ENCODE measurements around the gene MELTF. TPM values are rescaled to one million over a fixed set of nuclear protein-coding genes. Genes with fewer than 3 reads are reported as not detected.

Gene MELTF
- total and polyA plus RNA-seq, 9 of the 15 experiments (the other 6 are each of a cell fraction or from before 2014, with no cell fraction given) = 0.35 to 10.5 (median 4.5) TPM

GRCh38 chr3:197031315-197032285 lies 2.0 kb upstream of the MELTF start (continued):
- peak in 1 of 2 experiments; percentile 90 for TF ChIP-seq MNT (conservative IDR thresholded peaks at IDR 0.05)
- peak; percentile 83 for TF ChIP-seq CBFA2T3 (IDR thresholded peaks at IDR 0.05)
- TF ChIP-seq PML (IDR thresholded peaks at IDR 0.05; ENCODE audit: low read length) = peak; percentile 71; the same call in 1 of the 2 replicates
- TF ChIP-seq BACH1 (tag; IDR thresholded peaks at IDR 0.05) = peak; percentile 84; the same call in 1 of the 2 replicates
- no peak for TF ChIP-seq ZBTB5 (IDR thresholded peaks at IDR 0.05)
- TF ChIP-seq XRCC4 (IDR thresholded peaks at IDR 0.05; ENCODE audit: extremely low read depth, insufficient read depth, insufficient read length) = no peak
- TF ChIP-seq CREM (IDR thresholded peaks at IDR 0.05; ENCODE audit: low read depth) = peak; percentile 82
- peak; percentile 92 for TF ChIP-seq ZNF592 (IDR thresholded peaks at IDR 0.05)
- peak; percentile 65; the same call in 1 of the 2 replicates for TF ChIP-seq GATAD2A (IDR thresholded peaks at IDR 0.05)
- no peak for TF ChIP-seq MXI1 (IDR thresholded peaks at IDR 0.05; ENCODE audit: low read depth, low read length)
- TF ChIP-seq CBX2 (IDR thresholded peaks at IDR 0.05; ENCODE audit: insufficient read depth, low read length, poor library complexity, severe bottlenecking) = no peak
- no peak; the same call in 1 of the 2 replicates for TF ChIP-seq VEZF1 (CRISPR knock-in tag; IDR thresholded peaks at IDR 0.05)
- no peak for TF ChIP-seq BCLAF1 (IDR thresholded peaks at IDR 0.05; ENCODE audit: borderline replicate concordance in 1 of 2, control insufficient read depth in 1 of 2, low read depth in 2 of 2, low read length in 1 of 2)

All from K562 (cell line).